GM18951 (cell line): ENCODE data around the gene NWD2.
"Not testable (repeated sequence)": the region's sequence is repeated elsewhere in the genome, so short reads cannot be mapped to it uniquely, and the experiment has no call there.

Experiments used
- POLR2A ChIP-seq: IDR thresholded peaks from 4 replicates; pipeline ENCODE4 v1.6.1; 2011; ENCODE audit warnings: mild to moderate bottlenecking; ENCODE audit not compliant: insufficient read length, insufficient read depth; ENCODE audit errors: extremely low read depth
- in situ Hi-C: fragments of 300-500 bp; cut with MboI; formaldehyde crosslinking; loops from one replicate; pipeline ENCODE4 v1.12.0; 2022; ENCODE audit warnings: low sequenced_read_pairs, mixed read lengths, inconsistent platforms; ENCODE audit not compliant: unreplicated experiment

Gene NWD2

GRCh38 chr4:37477126-37477525 lies 232.6 kb downstream of the NWD2 start:
- TF ChIP-seq POLR2A = no peak
- in situ Hi-C loops = no loop called here

DNA sequence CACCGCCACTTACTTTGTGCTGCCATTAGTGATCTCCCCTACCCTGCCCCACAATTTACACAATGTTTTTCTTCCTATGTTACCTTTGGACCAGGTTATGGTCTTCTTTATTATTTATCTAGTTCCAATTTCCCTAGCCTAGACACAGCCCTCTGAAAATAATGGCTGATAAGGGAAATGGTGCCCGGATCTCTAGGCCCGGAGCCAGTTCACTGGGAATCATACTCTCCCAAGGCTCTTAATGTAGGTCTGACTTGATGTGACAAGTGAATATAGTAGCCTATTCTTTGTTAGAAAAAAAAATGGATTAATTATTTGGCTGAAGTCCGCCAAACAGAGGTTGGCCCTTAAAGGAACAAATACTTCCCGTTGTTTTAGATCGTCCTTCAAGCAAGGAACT lies 233.6 kb downstream of the NWD2 start:
- no peak for TF ChIP-seq POLR2A
- in situ Hi-C loops = no loop called here

- no peak for TF ChIP-seq POLR2A
- in situ Hi-C loops = no loop called here
These were observed 236.0 kb downstream of the NWD2 start for GRCh38 chr4:37480509-37480908.

GRCh38 chr4:37481547-37482122 lies 237.1 kb downstream of the NWD2 start:
- no peak for TF ChIP-seq POLR2A
- in situ Hi-C loops = no loop called here

DNA sequence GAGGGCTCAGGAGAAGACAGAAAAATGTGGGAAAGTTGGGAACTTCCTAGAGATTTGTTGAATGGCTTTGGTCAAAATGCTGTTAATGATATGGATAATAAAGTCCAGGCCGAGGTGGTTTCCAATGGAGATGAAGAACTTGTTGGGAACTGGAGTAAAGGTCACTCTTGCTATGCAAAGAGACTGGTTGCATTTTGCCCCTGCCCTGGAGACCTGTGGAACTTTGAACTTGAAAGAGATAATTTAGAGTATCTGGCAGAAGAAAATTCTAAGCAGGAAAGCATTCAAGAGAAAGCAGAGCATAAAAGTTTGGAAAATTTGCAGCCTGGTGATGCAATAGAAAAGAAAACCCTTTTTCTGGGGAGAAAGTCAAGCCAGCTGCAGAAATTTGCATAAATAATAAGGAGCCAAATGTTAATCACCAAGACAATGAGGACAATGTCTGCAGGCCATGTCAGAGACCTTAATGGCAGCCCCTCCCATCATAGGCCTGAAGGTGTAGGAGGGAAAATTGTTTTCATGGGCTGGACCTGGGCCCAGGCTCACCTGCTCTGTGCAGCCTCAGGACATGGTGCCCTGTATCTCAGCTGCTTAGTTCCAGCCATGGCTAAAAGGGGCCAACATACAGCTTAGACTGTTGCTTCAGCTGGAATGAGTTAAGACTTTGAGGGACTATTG lies 237.8 kb downstream of the NWD2 start:
- in situ Hi-C loops = no loop called here
- TF ChIP-seq POLR2A = no peak

DNA sequence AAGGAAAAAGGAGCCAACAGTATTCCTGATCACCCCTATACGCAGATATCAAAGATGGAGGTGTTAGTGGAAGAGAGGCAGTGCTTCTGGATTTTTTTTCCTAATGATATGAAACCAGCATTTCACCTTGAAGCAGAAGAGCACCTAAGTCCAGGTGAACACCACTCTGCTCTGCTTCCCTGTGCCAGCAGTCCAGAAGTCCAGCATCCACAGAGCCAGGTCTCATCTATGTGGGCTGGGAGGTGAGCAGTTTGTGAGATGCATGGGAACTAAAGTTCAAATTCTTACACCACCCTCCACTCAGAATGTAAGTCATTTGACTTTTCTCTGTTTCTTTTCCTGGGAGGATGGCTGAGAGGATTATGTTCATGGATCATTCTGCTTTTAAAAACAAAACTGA lies 239.1 kb downstream of the NWD2 start:
- in situ Hi-C loops = no loop called here
- TF ChIP-seq POLR2A = no peak

GRCh38 chr4:37486166-37486565 lies 241.6 kb downstream of the NWD2 start:
- in situ Hi-C loops = no loop called here
- TF ChIP-seq POLR2A = no peak

DNA sequence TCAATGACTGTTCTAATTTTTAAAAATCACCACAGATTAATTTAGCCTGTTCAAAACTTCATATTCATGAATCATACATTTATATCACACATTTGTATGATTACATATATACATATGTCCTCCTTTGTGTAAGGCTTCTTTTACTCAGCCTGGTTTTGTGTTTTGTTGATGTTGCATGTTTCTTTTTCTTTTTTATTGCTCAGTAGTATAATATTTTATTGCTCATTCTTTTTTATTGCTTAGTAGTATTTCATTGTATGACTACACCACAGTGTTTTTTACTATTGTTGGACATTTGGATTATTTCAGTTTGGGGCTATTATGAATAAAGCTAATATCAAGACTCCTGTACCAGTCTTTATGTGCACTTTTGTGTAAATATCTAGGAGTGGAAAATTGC lies 243.1 kb downstream of the NWD2 start:
- TF ChIP-seq POLR2A = no peak
- in situ Hi-C loops = no loop called here

DNA sequence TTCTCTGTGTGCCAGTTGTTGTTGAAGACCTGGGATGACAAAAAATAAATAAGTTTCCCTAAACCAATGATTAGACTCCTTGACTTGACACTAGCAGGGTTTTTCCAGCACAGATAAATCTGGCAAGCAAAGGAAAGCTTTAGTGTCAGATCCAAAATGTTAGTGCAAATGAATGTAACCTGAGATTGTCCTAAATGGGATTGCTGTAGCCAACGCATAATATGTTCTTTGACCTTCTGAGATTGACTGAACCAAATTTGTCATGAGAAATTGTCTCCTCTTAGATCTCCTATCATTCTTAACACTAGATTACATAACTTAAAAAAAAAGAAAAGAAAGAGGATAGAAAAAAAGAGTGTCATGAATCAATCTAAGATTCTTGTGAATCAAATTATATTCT lies 245.2 kb downstream of the NWD2 start:
- in situ Hi-C loops = no loop called here

DNA sequence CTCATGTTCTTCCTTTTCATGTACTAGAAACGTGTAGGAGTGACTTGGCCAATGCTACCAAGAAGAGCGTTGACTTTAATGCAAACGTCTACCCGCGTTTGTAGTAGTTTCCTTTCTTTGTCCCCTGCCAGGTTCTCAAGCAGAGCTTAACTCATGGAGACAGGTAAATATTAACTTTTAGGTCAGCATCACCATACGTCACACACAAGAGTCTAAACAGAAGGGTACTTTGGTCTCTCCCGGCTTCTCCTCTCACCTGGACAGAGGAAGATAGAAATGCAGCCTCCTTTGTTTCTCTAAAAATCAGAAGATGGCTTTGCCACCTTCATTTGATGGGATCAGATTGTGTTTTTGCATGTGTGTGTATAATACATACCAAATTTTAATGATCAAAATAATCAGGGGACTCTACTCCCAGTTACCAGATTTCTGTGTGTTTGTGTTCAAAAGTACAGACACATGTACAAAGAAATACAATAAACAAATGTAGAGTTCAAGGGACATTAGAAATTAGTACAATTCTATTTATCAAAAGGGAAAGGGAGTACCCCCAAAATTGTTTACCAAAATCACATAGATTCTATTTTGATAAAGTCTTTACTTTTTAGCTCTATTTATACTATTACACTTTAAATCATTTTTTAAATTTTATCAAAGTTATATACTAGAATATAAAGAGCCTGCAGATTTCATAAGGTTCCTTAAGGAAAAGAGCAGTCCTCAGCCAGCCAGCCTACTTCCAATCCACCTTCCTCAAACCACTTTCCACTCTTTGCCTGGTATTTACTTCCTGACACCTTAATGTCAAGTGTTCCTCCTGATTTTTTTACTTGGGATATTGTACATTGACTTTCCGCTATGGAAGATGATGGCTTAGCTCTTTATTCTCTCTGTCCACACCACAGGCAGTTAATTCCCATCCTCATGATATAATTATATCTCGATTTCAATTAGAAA lies 246.1 kb downstream of the NWD2 start:
- TF ChIP-seq POLR2A = no peak
- in situ Hi-C loops = no loop called here

More for the DNA sequence above, 245.2 kb downstream of the NWD2 start:
- no peak for TF ChIP-seq POLR2A

DNA sequence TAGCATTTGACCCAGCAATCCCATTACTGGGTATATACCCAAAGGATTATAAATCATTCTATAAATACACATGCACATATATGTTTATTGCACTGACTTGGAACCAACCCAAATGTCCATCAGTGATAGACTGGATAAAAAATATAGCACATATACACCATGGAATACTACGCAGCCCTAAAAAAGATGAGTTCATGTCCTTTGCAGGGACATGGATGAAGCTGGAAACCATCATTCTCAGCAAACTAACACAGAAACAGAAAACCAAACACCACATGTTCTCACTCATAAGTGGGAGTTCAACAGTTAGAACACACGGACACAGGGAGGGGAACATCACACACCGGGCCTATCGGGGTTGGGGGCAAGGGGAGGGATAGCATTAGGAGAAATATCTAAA lies 250.8 kb downstream of the NWD2 start:
- in situ Hi-C loops = not testable (repeated sequence)
